Effector CD8-positive, alpha-beta T cell (primary cell): Measurements from ENCODE around the gene ST8SIA1.
"Not testable (repeated sequence)": the region's sequence is repeated elsewhere in the genome, so short reads cannot be mapped to it uniquely, and the experiment has no call there.

ENCODE experiments used
- DNase-seq: peaks from one replicate; lab custom pipeline; 2025; lab: John Stamatoyannopoulos, UW

ST8SIA1 gene

DNA sequence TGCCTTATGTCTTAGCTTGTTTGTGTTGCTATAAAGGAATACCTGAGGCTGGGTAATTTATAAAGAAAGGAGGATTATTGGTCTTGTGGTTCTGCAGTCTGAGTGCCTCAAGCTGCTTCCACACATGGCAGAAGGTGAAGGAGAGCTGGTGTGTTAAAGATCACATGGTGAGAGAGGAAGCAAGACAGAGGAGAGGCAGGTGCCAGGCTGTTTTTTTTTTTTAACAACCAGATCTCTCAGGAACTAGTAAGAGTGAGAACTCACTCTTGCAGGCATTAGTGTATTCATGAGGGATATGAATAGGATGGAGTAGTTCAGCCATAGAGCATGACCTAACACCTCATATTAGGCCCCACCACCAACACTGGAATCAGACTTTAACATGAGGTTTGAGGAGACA, 165.1 kb downstream of the ST8SIA1 start:
- DNase-seq: no peak

DNA sequence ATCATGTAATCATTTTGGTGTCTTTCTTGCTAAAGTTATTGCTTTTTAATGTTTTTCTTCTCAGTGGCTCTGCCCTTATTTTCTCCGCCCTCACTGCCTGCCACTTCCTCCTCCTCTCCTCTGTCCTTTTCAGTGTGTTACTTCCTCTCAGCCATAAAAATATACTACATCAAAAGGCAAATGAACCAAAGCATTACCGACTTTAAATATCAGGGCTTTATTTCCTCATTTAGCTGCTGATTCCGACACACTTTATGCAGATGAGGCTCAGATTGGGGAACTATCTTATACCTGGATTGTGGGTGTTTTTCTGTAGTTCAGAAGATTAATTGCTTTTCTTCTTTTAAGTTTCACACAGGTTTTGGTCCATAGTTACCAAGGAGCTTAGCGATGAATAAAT, 170.4 kb downstream of the ST8SIA1 start:
- no peak for DNase-seq

DNA sequence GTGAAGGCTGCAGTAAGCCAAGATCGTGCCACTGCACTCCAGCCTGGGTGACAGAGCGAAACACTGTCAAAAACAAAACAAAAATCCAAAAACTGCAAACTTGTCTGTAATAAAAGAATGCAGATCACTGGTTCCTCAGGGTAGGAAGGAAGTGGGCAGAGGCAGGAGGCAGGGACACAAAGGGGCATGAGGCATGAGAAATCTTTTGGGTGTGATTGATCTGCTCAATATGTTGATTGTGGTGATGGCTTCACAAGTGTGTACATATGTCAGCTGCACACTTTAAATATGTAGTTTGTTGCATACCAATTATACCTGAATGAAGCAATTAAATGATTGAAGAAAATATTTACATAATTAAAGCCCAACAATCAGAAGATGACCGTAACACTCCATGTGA, 170.9 kb downstream of the ST8SIA1 start:
- DNase-seq: no peak

DNA sequence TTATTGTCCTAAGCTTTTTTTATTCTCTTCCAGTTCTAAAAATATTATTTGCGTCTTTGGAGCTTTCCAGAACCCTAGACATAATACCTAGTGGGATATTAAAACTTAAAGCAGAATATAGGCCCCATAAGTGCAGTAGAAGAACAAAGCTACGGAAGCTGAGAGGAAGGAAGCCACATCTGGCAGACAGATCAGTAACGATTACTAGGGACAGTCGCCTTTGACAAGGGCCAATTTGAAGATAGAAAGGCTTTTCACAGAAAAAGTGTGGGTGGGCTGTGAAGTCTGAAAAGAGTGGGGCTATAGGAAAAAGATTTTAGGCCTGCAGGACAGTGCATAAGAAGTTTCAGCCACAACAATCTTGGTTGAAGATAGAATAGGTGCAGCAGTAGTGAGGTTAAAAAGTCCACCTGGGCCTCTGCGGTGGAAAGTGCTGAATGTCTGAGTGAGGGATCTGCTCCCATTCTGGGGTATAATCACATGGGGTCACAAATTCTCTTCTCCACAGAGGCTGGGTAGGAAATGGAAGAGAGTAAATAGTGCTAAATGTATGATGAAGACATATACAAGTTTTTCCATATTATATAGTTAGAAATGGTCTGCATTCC, 174.0 kb downstream of the ST8SIA1 start:
- DNase-seq: no peak

DNA sequence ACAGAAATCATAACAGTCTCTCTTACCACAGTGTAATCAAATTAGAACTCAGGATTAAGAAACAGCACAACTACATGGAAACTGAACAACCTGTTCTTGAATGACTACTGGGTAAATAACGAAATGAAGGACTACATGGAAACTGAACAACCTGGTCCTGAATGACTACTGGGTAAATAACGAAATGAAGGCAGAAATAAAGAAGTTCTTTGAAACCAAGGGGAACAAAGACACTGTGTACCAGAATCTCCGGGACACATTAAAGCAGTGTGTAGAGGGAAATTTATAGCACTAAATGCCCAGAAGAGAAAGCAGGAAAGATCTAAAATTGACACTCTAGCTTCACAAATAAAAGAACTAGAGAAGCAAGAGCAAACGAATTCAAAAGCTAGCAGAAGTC, 185.2 kb downstream of the ST8SIA1 start:
- not testable (repeated sequence) for DNase-seq

DNA sequence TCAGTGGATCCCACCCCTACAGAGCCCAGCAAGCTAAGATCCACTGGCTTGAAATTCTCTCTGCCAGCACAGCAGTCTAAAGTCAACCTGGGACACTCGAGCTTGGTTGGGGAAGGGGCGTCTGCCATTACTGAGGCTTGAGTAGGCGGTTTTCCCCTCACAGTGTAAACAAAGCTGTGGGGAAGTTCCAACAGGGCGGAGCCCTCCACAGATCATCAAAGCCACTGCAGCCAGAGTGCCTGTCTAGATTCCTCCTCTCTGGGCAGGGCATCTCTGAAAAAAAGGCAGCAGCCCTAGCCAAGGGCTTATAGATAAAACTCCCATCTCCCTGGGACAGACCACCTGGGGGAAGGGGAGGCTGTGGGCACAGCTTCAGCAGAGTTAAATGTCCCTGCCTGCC, 187.8 kb downstream of the ST8SIA1 start:
- not testable (repeated sequence) for DNase-seq
